SU-DHL-6 (cell line): ENCODE results near the gene GNG4.

Experiments
- EZH2phosphoT487 ChIP-seq: fragments of 200-600 bp; sonication (generic), shearing (Covaris generic); conservative IDR thresholded peaks from 2 replicates; pipeline ENCODE4 v1.6.1; 2018; ENCODE audit warnings: mild to moderate bottlenecking, antibody characterized with exemption, low read length, moderate library complexity, mixed read lengths
- TF ChIP-seq, protein P1 (sequence below): fragments of 200-600 bp; sonication (generic); IDR thresholded peaks from one replicate; pipeline ENCODE4 v1.5.1; 2017; ENCODE audit warnings: antibody characterized with exemption, mild to moderate bottlenecking, low read length, moderate library complexity; ENCODE audit not compliant: insufficient read depth, poor library complexity, severe bottlenecking

DNA sequence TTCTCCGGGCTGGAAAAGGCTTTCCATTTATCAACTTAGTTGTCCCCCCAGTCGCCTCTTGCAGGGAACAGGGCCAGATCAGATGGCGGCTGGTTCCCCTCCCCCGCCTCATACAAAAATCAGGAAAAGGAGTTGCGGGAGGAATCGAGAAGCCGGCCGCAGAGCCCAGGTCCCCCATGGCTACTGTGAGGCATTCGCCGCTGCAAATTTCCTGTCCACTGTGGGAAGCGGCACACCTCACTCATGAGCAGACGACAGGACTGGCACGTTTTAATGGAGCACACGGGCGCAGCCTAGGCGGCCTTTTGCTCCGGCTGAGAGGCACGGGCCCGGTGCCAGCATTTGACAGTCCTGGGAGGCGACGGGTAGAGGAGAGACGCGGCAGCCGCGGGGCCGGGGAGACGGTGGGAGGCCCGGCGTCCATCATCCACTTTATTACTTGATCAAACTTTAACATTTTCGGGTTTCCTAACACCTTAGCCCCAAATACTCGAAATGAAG is 1.1 kb downstream of the GNG4 start:
- TF ChIP-seq, protein P1, sequence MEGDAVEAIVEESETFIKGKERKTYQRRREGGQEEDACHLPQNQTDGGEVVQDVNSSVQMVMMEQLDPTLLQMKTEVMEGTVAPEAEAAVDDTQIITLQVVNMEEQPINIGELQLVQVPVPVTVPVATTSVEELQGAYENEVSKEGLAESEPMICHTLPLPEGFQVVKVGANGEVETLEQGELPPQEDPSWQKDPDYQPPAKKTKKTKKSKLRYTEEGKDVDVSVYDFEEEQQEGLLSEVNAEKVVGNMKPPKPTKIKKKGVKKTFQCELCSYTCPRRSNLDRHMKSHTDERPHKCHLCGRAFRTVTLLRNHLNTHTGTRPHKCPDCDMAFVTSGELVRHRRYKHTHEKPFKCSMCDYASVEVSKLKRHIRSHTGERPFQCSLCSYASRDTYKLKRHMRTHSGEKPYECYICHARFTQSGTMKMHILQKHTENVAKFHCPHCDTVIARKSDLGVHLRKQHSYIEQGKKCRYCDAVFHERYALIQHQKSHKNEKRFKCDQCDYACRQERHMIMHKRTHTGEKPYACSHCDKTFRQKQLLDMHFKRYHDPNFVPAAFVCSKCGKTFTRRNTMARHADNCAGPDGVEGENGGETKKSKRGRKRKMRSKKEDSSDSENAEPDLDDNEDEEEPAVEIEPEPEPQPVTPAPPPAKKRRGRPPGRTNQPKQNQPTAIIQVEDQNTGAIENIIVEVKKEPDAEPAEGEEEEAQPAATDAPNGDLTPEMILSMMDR, result no peak
- no peak for TF ChIP-seq EZH2phosphoT487
